Eye (tissue), 1 donor: ENCODE data around the gene MSANTD1.

Source experiments
- DNase-seq: peaks from one replicate; pipeline ENCODE4 v3.0.0-alpha.2; 2015

The MSANTD1 gene

GRCh38 chr4:3304831-3305609 lies 56.1 kb downstream of the MSANTD1 start:
- peak; percentile 67 for DNase-seq

- DNase-seq: peak; percentile 73
Observed at GRCh38 chr4:3305610-3306371, 56.8 kb downstream of the MSANTD1 start.
